HCT116 (cell line): ENCODE measurements around the gene GRK5. TPM values are rescaled to one million over a fixed set of nuclear protein-coding genes. Genes with fewer than 3 reads are reported as not detected.

Source experiments
- ATAC-seq: fragments of 200-7000 bp; cut with Tn5 transposase; 2 replicates; pipeline ENCODE4 v1.9.1; 2020; ENCODE audit warnings: mild to moderate bottlenecking, moderate library complexity
- BruUV-seq: library from RNA; stranded (reverse); fragments of 400-500 nt; replicated peaks from 2 replicates; lab custom pipeline; 2021; lab: Mats Ljungman, UMichigan
- CTCF ChIA-PET: fragments of 300-600 bp; sonication (Branson Sonifier 250); formaldehyde crosslinking; loops from one replicate; lab custom pipeline; 2021; ENCODE audit warnings: antibody characterized with exemption; lab: Charles Lee
- POLR2A ChIA-PET: fragments of 300-600, 350-600 bp; sonication (Branson Sonifier 250); formaldehyde crosslinking; loops from one replicate; lab custom pipeline; 2021; ENCODE audit warnings: antibody characterized with exemption; lab: Charles Lee
- RAD21 ChIA-PET, 2 experiments: fragments of 300-600 bp; sonication (Branson Sonifier 250); formaldehyde crosslinking; loops; one replicate each; lab custom pipeline; 2023; ENCODE audit warnings: low total read pairs in 2 of 2; ENCODE audit not compliant: uncharacterized antibody in 2 of 2, unreplicated experiment in 2 of 2, low non-redundant PET in 1 of 2; lab: Charles Lee
- DNase-seq: peaks from one replicate; pipeline ENCODE4 v3.0.0-alpha.2; 2010; ENCODE audit warnings: low read depth, low spot score
- H2AFZ ChIP-seq: fragments of 200-600 bp; shearing (Covaris generic), sonication (generic); 2 replicates; pipeline ENCODE4 v1.6.1; 2017; ENCODE audit warnings: low read depth, mixed run types, mixed read lengths, antibody characterized with exemption, low read length; ENCODE audit not compliant: poor library complexity, severe bottlenecking
- H3K27ac ChIP-seq: 2 replicates; pipeline ENCODE4 v1.5.1; 2012; ENCODE audit warnings: low read depth, low read length
- H3K27me3 ChIP-seq: fragments of 200-600 bp; sonication (generic); 2 replicates; pipeline ENCODE4 v1.6.1; 2016; ENCODE audit warnings: mixed run types, low read length, mixed read lengths; ENCODE audit not compliant: insufficient read depth
- H3K36me3 ChIP-seq, 2 experiments: fragments of 200-500 bp in 1 of 2; fragments of 200-600 bp in 1 of 2; sonication (Bioruptor generic) in 1 of 2; sonication (generic) in 1 of 2; 2 replicates each; pipeline versions ENCODE4 v1.5.1 to v1.6.1; 2014 to 2016; ENCODE audit warnings: low read length in 2 of 2, inconsistent platforms in 1 of 2, mixed read lengths in 1 of 2, mixed run types in 1 of 2; ENCODE audit not compliant: insufficient read depth in 2 of 2, control insufficient read depth in 1 of 2
- H3K4me1 ChIP-seq, 2 experiments: fragments of 200-600 bp in 1 of 2; sonication (generic) in 1 of 2; 2 replicates each; pipeline versions ENCODE4 v1.5.1 to v1.6.1; 2012 to 2017; ENCODE audit warnings: low read length in 2 of 2, inconsistent platforms in 1 of 2, mild to moderate bottlenecking in 1 of 2, mixed read lengths in 1 of 2, mixed run types in 1 of 2, moderate library complexity in 1 of 2; ENCODE audit not compliant: insufficient read depth in 2 of 2, control insufficient read depth in 1 of 2
- H3K4me2 ChIP-seq: fragments of 200-600 bp; sonication (generic); 2 replicates; pipeline ENCODE4 v1.6.1; 2017; ENCODE audit warnings: mixed run types, low read length, mixed read lengths
- H3K4me3 ChIP-seq, 2 experiments: fragments of 200-600 bp in 1 of 2; sonication (generic) in 1 of 2; replicated peaks in 1 of 2; 2 replicates each; pipeline ENCODE4 v1.5.1; 2011 to 2016; ENCODE audit warnings: low read length in 2 of 2, control low read depth in 1 of 2, low read depth in 1 of 2, mild to moderate bottlenecking in 1 of 2, mixed read lengths in 1 of 2, mixed run types in 1 of 2
- H3K79me2 ChIP-seq: fragments of 200-600 bp; sonication (generic); 2 replicates; pipeline ENCODE4 v1.6.1; 2017; ENCODE audit warnings: mild to moderate bottlenecking, mixed run types, low read length, moderate library complexity, mixed read lengths; ENCODE audit not compliant: insufficient read depth
- H3K9ac ChIP-seq: fragments of 200-600 bp; sonication (generic); 2 replicates; pipeline ENCODE4 v1.6.1; 2016; ENCODE audit warnings: low read length, mixed read lengths
- H3K9me2 ChIP-seq: fragments of 200-600 bp; sonication (generic), shearing (Covaris generic); 2 replicates; pipeline ENCODE4 v1.6.1; 2017; ENCODE audit warnings: mixed run types, mild to moderate bottlenecking, moderate library complexity; ENCODE audit not compliant: insufficient read depth
- H3K9me3 ChIP-seq, 2 experiments: fragments of 200-500 bp in 1 of 2; fragments of 200-600 bp in 1 of 2; sonication (Bioruptor generic) in 1 of 2; sonication (generic) in 1 of 2; 2 replicates each; pipeline ENCODE4 v1.6.1; 2014 to 2017; ENCODE audit warnings: low read length in 2 of 2, mixed read lengths in 2 of 2, inconsistent platforms in 1 of 2, low read depth in 1 of 2, mild to moderate bottlenecking in 1 of 2, mixed run types in 1 of 2, moderate library complexity in 1 of 2; ENCODE audit not compliant: control insufficient read depth in 1 of 2, insufficient read depth in 1 of 2
- H4K20me1 ChIP-seq: fragments of 200-600 bp; sonication (generic), shearing (Covaris generic); 2 replicates; pipeline ENCODE4 v1.6.1; 2017; ENCODE audit warnings: mixed run types, mild to moderate bottlenecking, moderate library complexity; ENCODE audit not compliant: insufficient read depth
- CBX3 ChIP-seq: IDR thresholded peaks from 2 replicates; pipeline ENCODE4 v1.6.1; 2012; ENCODE audit warnings: low read depth
- EGR1 ChIP-seq: IDR thresholded peaks from 2 replicates; pipeline ENCODE4 v1.6.1; 2012; ENCODE audit warnings: low read depth
- ELF1 ChIP-seq: IDR thresholded peaks from 2 replicates; pipeline ENCODE4 v1.6.1; 2012; ENCODE audit warnings: low read depth, borderline replicate concordance
- EZH2phosphoT487 ChIP-seq: fragments of 200-600 bp; IDR thresholded peaks from 2 replicates; pipeline ENCODE4 v1.6.1; 2018; ENCODE audit warnings: antibody characterized with exemption, borderline replicate concordance
- REST ChIP-seq: IDR thresholded peaks from 2 replicates; pipeline ENCODE4 v1.6.1; 2012; ENCODE audit warnings: low read depth
- SIN3A ChIP-seq: IDR thresholded peaks from 2 replicates; pipeline ENCODE4 v1.6.1; 2012; ENCODE audit warnings: low read depth
- SP1 ChIP-seq: IDR thresholded peaks from 2 replicates; pipeline ENCODE4 v1.6.1; 2012; ENCODE audit warnings: low read depth
- intact Hi-C: fragments of 100-400 bp; cut with micrococcal nuclease; formaldehyde crosslinking; loops from 2 replicates; pipeline ENCODE4 v1.10.0; 2022
- total RNA-seq: library from RNA; stranded (reverse); gene quantifications from one replicate; pipeline ENCODE4 v1.2.1, GENCODE V29; 2021; ENCODE audit not compliant: unreplicated experiment
- TF ChIP-seq, protein P1 (sequence below): IDR thresholded peaks from 2 replicates; pipeline ENCODE4 v1.6.1; 2011; ENCODE audit warnings: mild to moderate bottlenecking, low read length, moderate library complexity; ENCODE audit not compliant: insufficient replicate concordance; ENCODE audit errors: extremely low read depth

Gene GRK5
- total RNA-seq, 1 experiment from 2014 or later = 7.3 TPM

- no TSS peak for BruUV-seq
Observed at GRCh38 chr10:119451300-119451896, 244.0 kb downstream of the GRK5 start.

More at GRCh38 chr10:119451300-119451896, 244.0 kb downstream of the GRK5 start:
- Histone ChIP-seq H3K4me2 (no peak overlapping the region), H3K9me3 (no peaks in the 10 kb centered on the region), H3K9me2 (no peaks in the 10 kb centered on the region), H3K4me3 (no peak overlapping the region), H3K79me2 (no peaks in the 10 kb centered on the region), H4K20me1 (no peaks in the 10 kb centered on the region), H3K27ac (no peak overlapping the region), H3K36me3 (no peaks in the 10 kb centered on the region), H3K4me1 (peaks cover 10 to 20% of the 10 kb centered on the region in 2 experiments), H2AFZ (no peak overlapping the region), H3K27me3 (no peaks in the 10 kb centered on the region), H3K9ac (no peak overlapping the region)
- no peak for ATAC-seq
- ChIA-PET CTCF (interaction anchor here (0.9 kb wide), 1 partner anchor 242 kb away, joined by 3 read pairs; no protein-coding TSS in a partner anchor), RAD21 (no interaction called here), POLR2A (no interaction called here)
- intact Hi-C loops = no loop called here
- no peak for DNase-seq
- TF ChIP-seq SP1 (no peak), SIN3A (no peak), EGR1 (no peak), EZH2phosphoT487 (no peak), REST (no peak), ELF1 (no peak), CBX3 (no peak)
- TF ChIP-seq, protein P1, sequence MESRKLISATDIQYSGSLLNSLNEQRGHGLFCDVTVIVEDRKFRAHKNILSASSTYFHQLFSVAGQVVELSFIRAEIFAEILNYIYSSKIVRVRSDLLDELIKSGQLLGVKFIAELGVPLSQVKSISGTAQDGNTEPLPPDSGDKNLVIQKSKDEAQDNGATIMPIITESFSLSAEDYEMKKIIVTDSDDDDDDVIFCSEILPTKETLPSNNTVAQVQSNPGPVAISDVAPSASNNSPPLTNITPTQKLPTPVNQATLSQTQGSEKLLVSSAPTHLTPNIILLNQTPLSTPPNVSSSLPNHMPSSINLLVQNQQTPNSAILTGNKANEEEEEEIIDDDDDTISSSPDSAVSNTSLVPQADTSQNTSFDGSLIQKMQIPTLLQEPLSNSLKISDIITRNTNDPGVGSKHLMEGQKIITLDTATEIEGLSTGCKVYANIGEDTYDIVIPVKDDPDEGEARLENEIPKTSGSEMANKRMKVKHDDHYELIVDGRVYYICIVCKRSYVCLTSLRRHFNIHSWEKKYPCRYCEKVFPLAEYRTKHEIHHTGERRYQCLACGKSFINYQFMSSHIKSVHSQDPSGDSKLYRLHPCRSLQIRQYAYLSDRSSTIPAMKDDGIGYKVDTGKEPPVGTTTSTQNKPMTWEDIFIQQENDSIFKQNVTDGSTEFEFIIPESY = no peak
